HCT116 (cell line): ENCODE data around the gene LAMTOR5. TPM values are rescaled to one million over a fixed set of nuclear protein-coding genes. Genes with fewer than 3 reads are reported as not detected.

Experiments
- ATAC-seq: fragments of 200-7000 bp; cut with Tn5 transposase; 2 replicates; pipeline ENCODE4 v1.9.1; 2020; ENCODE audit warnings: mild to moderate bottlenecking, moderate library complexity
- BruUV-seq: library from RNA; stranded (reverse); fragments of 400-500 nt; replicated peaks from 2 replicates; lab custom pipeline; 2021; lab: Mats Ljungman, UMichigan
- CTCF ChIA-PET: fragments of 300-600 bp; sonication (Branson Sonifier 250); formaldehyde crosslinking; loops from one replicate; lab custom pipeline; 2021; ENCODE audit warnings: antibody characterized with exemption; lab: Charles Lee
- POLR2A ChIA-PET: fragments of 300-600, 350-600 bp; sonication (Branson Sonifier 250); formaldehyde crosslinking; loops from one replicate; lab custom pipeline; 2021; ENCODE audit warnings: antibody characterized with exemption; lab: Charles Lee
- RAD21 ChIA-PET, 2 experiments: fragments of 300-600 bp; sonication (Branson Sonifier 250); formaldehyde crosslinking; loops; one replicate each; lab custom pipeline; 2023; ENCODE audit warnings: low total read pairs in 2 of 2; ENCODE audit not compliant: uncharacterized antibody in 2 of 2, unreplicated experiment in 2 of 2, low non-redundant PET in 1 of 2; lab: Charles Lee
- DNase-seq: peaks from one replicate; pipeline ENCODE4 v3.0.0-alpha.2; 2010; ENCODE audit warnings: low read depth, low spot score
- H2AFZ ChIP-seq: fragments of 200-600 bp; shearing (Covaris generic), sonication (generic); 2 replicates; pipeline ENCODE4 v1.6.1; 2017; ENCODE audit warnings: low read depth, mixed run types, mixed read lengths, antibody characterized with exemption, low read length; ENCODE audit not compliant: poor library complexity, severe bottlenecking
- H3K27ac ChIP-seq: 2 replicates; pipeline ENCODE4 v1.5.1; 2012; ENCODE audit warnings: low read depth, low read length
- H3K27me3 ChIP-seq: fragments of 200-600 bp; sonication (generic); 2 replicates; pipeline ENCODE4 v1.6.1; 2016; ENCODE audit warnings: mixed run types, low read length, mixed read lengths; ENCODE audit not compliant: insufficient read depth
- H3K36me3 ChIP-seq, 2 experiments: fragments of 200-500 bp in 1 of 2; fragments of 200-600 bp in 1 of 2; sonication (Bioruptor generic) in 1 of 2; sonication (generic) in 1 of 2; 2 replicates each; pipeline versions ENCODE4 v1.5.1 to v1.6.1; 2014 to 2016; ENCODE audit warnings: low read length in 2 of 2, inconsistent platforms in 1 of 2, mixed read lengths in 1 of 2, mixed run types in 1 of 2; ENCODE audit not compliant: insufficient read depth in 2 of 2, control insufficient read depth in 1 of 2
- H3K4me1 ChIP-seq, 2 experiments: fragments of 200-600 bp in 1 of 2; sonication (generic) in 1 of 2; 2 replicates each; pipeline versions ENCODE4 v1.5.1 to v1.6.1; 2012 to 2017; ENCODE audit warnings: low read length in 2 of 2, inconsistent platforms in 1 of 2, mild to moderate bottlenecking in 1 of 2, mixed read lengths in 1 of 2, mixed run types in 1 of 2, moderate library complexity in 1 of 2; ENCODE audit not compliant: insufficient read depth in 2 of 2, control insufficient read depth in 1 of 2
- H3K4me2 ChIP-seq: fragments of 200-600 bp; sonication (generic); 2 replicates; pipeline ENCODE4 v1.6.1; 2017; ENCODE audit warnings: mixed run types, low read length, mixed read lengths
- H3K4me3 ChIP-seq, 2 experiments: fragments of 200-600 bp in 1 of 2; sonication (generic) in 1 of 2; replicated peaks in 1 of 2; 2 replicates each; pipeline ENCODE4 v1.5.1; 2011 to 2016; ENCODE audit warnings: low read length in 2 of 2, control low read depth in 1 of 2, low read depth in 1 of 2, mild to moderate bottlenecking in 1 of 2, mixed read lengths in 1 of 2, mixed run types in 1 of 2
- H3K79me2 ChIP-seq: fragments of 200-600 bp; sonication (generic); 2 replicates; pipeline ENCODE4 v1.6.1; 2017; ENCODE audit warnings: mild to moderate bottlenecking, mixed run types, low read length, moderate library complexity, mixed read lengths; ENCODE audit not compliant: insufficient read depth
- H3K9ac ChIP-seq: fragments of 200-600 bp; sonication (generic); 2 replicates; pipeline ENCODE4 v1.6.1; 2016; ENCODE audit warnings: low read length, mixed read lengths
- H3K9me2 ChIP-seq: fragments of 200-600 bp; sonication (generic), shearing (Covaris generic); 2 replicates; pipeline ENCODE4 v1.6.1; 2017; ENCODE audit warnings: mixed run types, mild to moderate bottlenecking, moderate library complexity; ENCODE audit not compliant: insufficient read depth
- H3K9me3 ChIP-seq, 2 experiments: fragments of 200-500 bp in 1 of 2; fragments of 200-600 bp in 1 of 2; sonication (Bioruptor generic) in 1 of 2; sonication (generic) in 1 of 2; 2 replicates each; pipeline ENCODE4 v1.6.1; 2014 to 2017; ENCODE audit warnings: low read length in 2 of 2, mixed read lengths in 2 of 2, inconsistent platforms in 1 of 2, low read depth in 1 of 2, mild to moderate bottlenecking in 1 of 2, mixed run types in 1 of 2, moderate library complexity in 1 of 2; ENCODE audit not compliant: control insufficient read depth in 1 of 2, insufficient read depth in 1 of 2
- H4K20me1 ChIP-seq: fragments of 200-600 bp; sonication (generic), shearing (Covaris generic); 2 replicates; pipeline ENCODE4 v1.6.1; 2017; ENCODE audit warnings: mixed run types, mild to moderate bottlenecking, moderate library complexity; ENCODE audit not compliant: insufficient read depth
- ATF3 ChIP-seq: IDR thresholded peaks from 2 replicates; pipeline ENCODE4 v1.6.1; 2012
- CEBPB ChIP-seq: IDR thresholded peaks from 2 replicates; pipeline ENCODE4 v1.6.1; 2012; ENCODE audit warnings: low read depth
- CTCF ChIP-seq, 3 experiments: fragments of 200-600 bp in 1 of 3; sonication (generic) in 1 of 3; IDR thresholded peaks in 2 of 3; conservative IDR thresholded peaks in 1 of 3; 2 replicates each; pipeline ENCODE4 v1.5.1; 2012 to 2017; ENCODE audit warnings: low read depth in 2 of 3, low read length in 2 of 3, antibody characterized with exemption in 1 of 3, borderline replicate concordance in 1 of 3, control low read depth in 1 of 3, mild to moderate bottlenecking in 1 of 3, mixed read lengths in 1 of 3, mixed run types in 1 of 3, moderate library complexity in 1 of 3; ENCODE audit not compliant: insufficient read depth in 1 of 3
- EZH2 ChIP-seq: fragments of 200-600 bp; sonication (generic); IDR thresholded peaks from 2 replicates; pipeline ENCODE4 v1.6.1; 2017; ENCODE audit warnings: antibody characterized with exemption, mixed run types
- FOSL1 ChIP-seq: IDR thresholded peaks from 2 replicates; pipeline ENCODE4 v1.6.1; 2012; ENCODE audit warnings: low read depth
- POLR2A ChIP-seq: IDR thresholded peaks from 2 replicates; pipeline ENCODE4 v1.7.0; 2011; ENCODE audit warnings: borderline replicate concordance; ENCODE audit not compliant: insufficient read depth, insufficient read length; ENCODE audit errors: extremely low read depth
- POLR2AphosphoS5 ChIP-seq: IDR thresholded peaks from 2 replicates; pipeline ENCODE4 v1.6.1; 2011; ENCODE audit warnings: mild to moderate bottlenecking, low read depth, low read length, moderate library complexity
- RAD21 ChIP-seq: IDR thresholded peaks from 2 replicates; pipeline ENCODE4 v1.6.1; 2012; ENCODE audit warnings: low read depth, mild to moderate bottlenecking
- SP1 ChIP-seq: IDR thresholded peaks from 2 replicates; pipeline ENCODE4 v1.6.1; 2012; ENCODE audit warnings: low read depth
- intact Hi-C: fragments of 100-400 bp; cut with micrococcal nuclease; formaldehyde crosslinking; loops from 2 replicates; pipeline ENCODE4 v1.10.0; 2022
- total RNA-seq: library from RNA; stranded (reverse); gene quantifications from one replicate; pipeline ENCODE4 v1.2.1, GENCODE V29; 2021; ENCODE audit not compliant: unreplicated experiment

Gene LAMTOR5
- total RNA-seq, 1 experiment from 2014 or later: 137 TPM

GRCh38 chr1:110383251-110383990 lies 24.1 kb downstream of the LAMTOR5 start:
- TF ChIP-seq POLR2A (no peak), CTCF (IDR thresholded peaks at IDR 0.05 in 2 of 3, conservative IDR thresholded peaks at IDR 0.05 in 1 of 3; ENCODE audit: borderline replicate concordance in 1 of 3, insufficient read depth in 1 of 3, low read depth in 2 of 3, low read length in 2 of 3) (no peak), RAD21 (no peak), CEBPB (no peak), POLR2AphosphoS5 (no peak), ATF3 (no peak), SP1 (no peak), FOSL1 (no peak), EZH2 (no peak)

More at GRCh38 chr1:110383251-110383990, 24.1 kb downstream of the LAMTOR5 start:
- RAD21 ChIA-PET: no interaction called here
- H3K4me3 ChIP-seq: no peak overlapping the region
- H3K36me3 ChIP-seq: peaks cover 7 to 8% of the 10 kb centered on the region in 2 experiments; a peak in 3 of 4 replicates
- H3K9ac ChIP-seq: no peak overlapping the region
- POLR2A ChIA-PET: no interaction called here
- H3K4me2 ChIP-seq: no peak overlapping the region
- DNase-seq (no peak), ATAC-seq (no peak)
- no peaks in the 10 kb centered on the region for H3K9me3 ChIP-seq
- no peak overlapping the region for H2AFZ ChIP-seq
- H3K79me2 ChIP-seq: no peaks in the 10 kb centered on the region
- peaks cover 0 to 9% of the 10 kb centered on the region in 2 experiments; a peak in 1 of 4 replicates for H3K4me1 ChIP-seq
- H3K27ac ChIP-seq: no peak overlapping the region
- H3K27me3 ChIP-seq: no peaks in the 10 kb centered on the region
- intact Hi-C loops: no loop called here
- CTCF ChIA-PET: no interaction called here
- no TSS peak for BruUV-seq
- H4K20me1 ChIP-seq: no peaks in the 10 kb centered on the region
- H3K9me2 ChIP-seq: no peaks in the 10 kb centered on the region
